IPS DF 6.9 (cell line): Measurements from ENCODE around the gene TRAPPC3L.

Experiments
- DNase-seq: peaks from one replicate; pipeline ENCODE4 v3.0.0-alpha.2; 2013; ENCODE audit warnings: low read depth, low spot score
- H3K27ac ChIP-seq: one replicate; pipeline ENCODE4 v1.5.1; 2013; ENCODE audit warnings: low read length, control low read depth
- H3K27me3 ChIP-seq: 2 replicates; pipeline ENCODE4 v1.6.1; 2013; ENCODE audit warnings: mild to moderate bottlenecking, low read length; ENCODE audit not compliant: control insufficient read depth, insufficient read depth
- H3K36me3 ChIP-seq: 2 replicates; pipeline ENCODE4 v1.6.1; 2013; ENCODE audit warnings: low read length; ENCODE audit not compliant: control insufficient read depth, insufficient read depth
- H3K4me1 ChIP-seq: 2 replicates; pipeline ENCODE4 v1.6.1; 2013; ENCODE audit warnings: low read length; ENCODE audit not compliant: control insufficient read depth, insufficient read depth
- H3K4me3 ChIP-seq: 2 replicates; pipeline ENCODE4 v1.5.1; 2013; ENCODE audit warnings: mild to moderate bottlenecking, low read length
- H3K9me3 ChIP-seq: 2 replicates; pipeline ENCODE4 v1.6.1; 2013; ENCODE audit warnings: low read length, inconsistent platforms; ENCODE audit not compliant: control insufficient read depth, insufficient read depth
- whole genome bisulfite sequencing: extraction: QIAGEN DNeasy Blood & Tissue Kit; methylation state at CpG from one replicate; pipeline ENCODE4 v1.1.7; 2013; ENCODE audit warnings: mixed read lengths, missing lambda C conversion rate; ENCODE audit not compliant: insufficient read length, insufficient coverage; 5-methylcytosine and 5-hydroxymethylcytosine counted together

The TRAPPC3L gene

DNA sequence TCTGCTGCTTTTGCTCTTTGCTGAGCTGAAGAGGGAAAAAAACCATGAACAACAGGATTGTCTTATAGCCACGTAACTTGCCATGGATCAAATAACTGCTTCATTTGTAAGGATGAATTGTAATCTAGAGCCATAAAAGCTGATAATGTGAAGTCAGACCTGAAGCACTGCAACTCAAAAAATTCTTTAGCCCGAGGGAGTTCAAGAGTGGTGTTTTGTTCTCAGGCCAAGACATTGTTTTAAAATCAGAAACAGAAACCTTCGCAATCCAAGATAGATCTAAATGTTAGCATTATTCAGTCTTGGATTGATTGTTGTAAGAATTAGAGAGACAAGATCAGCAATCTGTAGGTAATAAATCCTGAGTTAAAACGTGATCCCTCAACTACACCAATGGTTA, at the start of gene TRAPPC3L:
TSS of gene TRAPPC3L (minus strand) at position 34 of the 400 bp plus-strand sequence. CDS start 170 bp downstream, outside the sequence.
- Histone ChIP-seq H3K4me1 (no peaks in the 10 kb centered on the region), H3K27ac (no peak within 1 kb of the TSS), H3K27me3 (no peaks in the 10 kb centered on the region), H3K9me3 (no peaks in the 10 kb centered on the region), H3K4me3 (no peak within 1 kb of the TSS), H3K36me3 (no peaks in the 10 kb centered on the region)
- no CpG with 5 or more reads among the region's 4 CpGs for WGBS
- no peak for DNase-seq

DNA sequence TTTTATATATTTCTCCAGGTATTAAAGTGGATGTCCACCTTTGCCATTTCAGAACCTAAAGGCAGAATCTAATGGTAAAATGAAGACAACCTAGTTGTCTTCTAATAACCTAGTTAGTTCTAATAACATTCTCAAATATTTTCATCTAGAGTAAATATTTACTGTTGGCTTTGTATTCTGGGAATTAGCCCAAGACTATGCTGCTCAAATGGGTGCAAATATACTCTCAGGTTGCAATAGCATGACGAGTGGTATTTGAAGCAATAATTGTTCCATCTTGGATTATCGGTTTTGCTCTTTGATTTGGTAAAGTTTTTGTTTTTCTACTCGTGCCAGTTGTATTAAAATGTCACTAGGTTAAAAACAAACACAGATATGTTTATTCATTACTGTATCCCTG, 49.8 kb upstream of the TRAPPC3L start:
- no peaks in the 10 kb centered on the region; the same call in 1 of the 2 replicates for H3K36me3 ChIP-seq
- no peaks in the 10 kb centered on the region for H3K9me3 ChIP-seq
- no peak for DNase-seq
- WGBS = no CpG with 5 or more reads among the region's 3 CpGs
- H3K27me3 ChIP-seq = no peaks in the 10 kb centered on the region
- no peak overlapping the region for H3K4me3 ChIP-seq
- no peaks in the 10 kb centered on the region for H3K4me1 ChIP-seq
- no peak overlapping the region for H3K27ac ChIP-seq

DNA sequence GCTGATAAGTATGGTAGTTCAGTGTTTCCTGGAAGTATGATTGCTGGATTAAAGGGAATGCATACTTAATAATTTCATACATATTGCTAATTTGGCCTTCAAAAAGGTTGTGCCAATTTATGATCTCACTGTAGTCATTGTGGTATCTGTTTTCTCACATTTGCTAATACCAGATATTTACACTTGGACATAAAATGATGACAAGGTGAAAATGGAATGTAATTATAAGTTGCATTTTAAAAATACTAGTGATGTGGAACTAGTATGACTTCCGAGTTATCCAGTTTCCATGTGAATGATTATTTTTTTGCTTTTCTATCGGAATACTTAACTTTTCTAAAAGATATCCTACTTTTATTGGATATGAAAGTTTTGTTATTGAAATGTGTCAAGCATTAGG, 41.3 kb upstream of the TRAPPC3L start:
- Histone ChIP-seq H3K4me3 (no peak overlapping the region), H3K27me3 (no peaks in the 10 kb centered on the region), H3K36me3 (no peaks in the 10 kb centered on the region), H3K9me3 (no peaks in the 10 kb centered on the region), H3K27ac (no peak overlapping the region), H3K4me1 (no peaks in the 10 kb centered on the region)
- no CpG with 5 or more reads among the region's 2 CpGs for WGBS
- DNase-seq = no peak

DNA sequence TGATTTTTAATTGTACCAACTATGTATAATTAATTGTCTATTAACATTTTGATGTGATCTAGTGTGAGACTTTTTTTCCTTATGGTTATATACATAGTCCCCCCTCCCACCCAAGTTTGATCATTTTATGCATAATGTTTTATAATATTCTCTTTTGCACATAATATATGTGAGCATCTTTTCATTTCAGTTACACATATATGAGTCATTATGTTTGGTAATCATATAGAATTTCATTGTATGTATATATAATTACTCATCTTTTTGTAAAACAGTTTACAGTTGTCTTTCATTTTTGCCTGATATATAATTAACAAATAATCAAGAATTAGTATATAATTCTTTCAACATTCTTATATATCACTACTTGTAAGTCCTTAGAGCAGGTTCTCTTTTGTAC, 40.8 kb upstream of the TRAPPC3L start:
- H3K27me3 ChIP-seq = no peaks in the 10 kb centered on the region
- no peak overlapping the region for H3K4me3 ChIP-seq
- H3K9me3 ChIP-seq = no peaks in the 10 kb centered on the region
- H3K27ac ChIP-seq = no peak overlapping the region
- no peaks in the 10 kb centered on the region for H3K4me1 ChIP-seq
- no peak for DNase-seq
- H3K36me3 ChIP-seq = no peaks in the 10 kb centered on the region

DNA sequence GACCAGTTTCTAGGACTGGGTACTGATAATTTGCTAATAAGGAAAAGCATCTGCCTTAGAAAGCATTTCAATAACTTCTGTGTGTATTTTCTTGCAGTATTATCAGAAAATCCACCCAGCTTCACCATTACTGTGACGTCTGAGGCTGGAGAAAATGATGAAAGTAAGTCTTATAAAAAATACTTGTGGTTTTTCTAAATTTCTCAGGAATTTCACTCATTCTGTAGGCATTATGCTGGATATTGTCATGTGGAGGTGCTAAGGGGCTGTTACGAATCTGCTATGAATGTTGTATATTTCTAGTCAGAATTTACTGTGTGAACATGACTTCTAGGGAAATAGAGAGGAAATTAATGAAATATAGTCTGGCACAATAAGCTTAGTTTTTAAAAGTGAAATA, 34.7 kb upstream of the TRAPPC3L start:
- Histone ChIP-seq H3K4me3 (no peak overlapping the region), H3K27ac (no peak overlapping the region), H3K27me3 (no peaks in the 10 kb centered on the region), H3K9me3 (no peaks in the 10 kb centered on the region), H3K4me1 (no peaks in the 10 kb centered on the region), H3K36me3 (no peaks in the 10 kb centered on the region)
- DNase-seq = no peak
- WGBS = no CpG with 5 or more reads among the region's 2 CpGs

DNA sequence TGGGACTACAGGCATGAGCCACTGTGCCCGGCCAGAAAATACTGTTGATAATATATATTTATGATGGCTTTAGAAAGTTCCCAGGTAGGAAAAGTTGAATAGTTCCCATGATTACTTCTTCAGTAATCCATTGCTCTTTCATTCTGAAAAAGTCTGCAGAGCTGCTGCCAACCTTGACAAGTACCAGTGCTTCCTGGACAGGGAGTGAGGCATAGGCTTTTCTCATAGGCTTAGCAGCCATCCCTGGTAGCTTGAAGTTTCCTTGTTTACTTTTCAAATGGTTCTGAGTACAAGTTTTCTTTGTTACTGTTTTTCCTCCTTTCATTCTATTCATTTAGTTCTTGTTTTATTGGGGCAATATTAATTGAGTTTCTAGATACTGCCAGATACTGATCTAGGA, 33.7 kb upstream of the TRAPPC3L start:
- Histone ChIP-seq H3K27me3 (no peaks in the 10 kb centered on the region), H3K9me3 (no peaks in the 10 kb centered on the region), H3K27ac (no peak overlapping the region), H3K4me3 (no peak overlapping the region), H3K4me1 (no peaks in the 10 kb centered on the region), H3K36me3 (no peaks in the 10 kb centered on the region)
- WGBS = no CpG with 5 or more reads among the region's 1 CpG
- no peak for DNase-seq

DNA sequence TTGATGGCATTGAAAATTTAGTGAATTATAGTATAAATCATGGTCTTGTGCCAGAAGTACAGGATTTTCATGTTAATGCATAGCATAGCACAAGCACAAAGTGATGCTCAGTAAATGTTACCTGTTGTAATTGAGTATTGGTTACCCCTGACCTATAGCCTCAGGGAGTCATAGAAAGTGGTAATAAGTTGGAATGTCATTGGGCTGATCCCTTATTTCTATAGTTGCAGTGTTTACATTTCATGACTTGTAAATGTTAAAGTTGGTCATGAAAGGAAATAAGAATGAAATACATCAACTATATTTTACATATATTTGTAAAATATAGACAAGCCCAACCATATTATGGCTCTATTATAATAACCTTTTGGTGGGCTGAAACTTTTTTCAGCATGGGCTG, 32.9 kb upstream of the TRAPPC3L start:
- Histone ChIP-seq H3K4me1 (no peaks in the 10 kb centered on the region), H3K4me3 (no peak overlapping the region), H3K27me3 (no peaks in the 10 kb centered on the region), H3K27ac (no peak overlapping the region), H3K36me3 (no peaks in the 10 kb centered on the region), H3K9me3 (no peaks in the 10 kb centered on the region)
- DNase-seq = no peak

DNA sequence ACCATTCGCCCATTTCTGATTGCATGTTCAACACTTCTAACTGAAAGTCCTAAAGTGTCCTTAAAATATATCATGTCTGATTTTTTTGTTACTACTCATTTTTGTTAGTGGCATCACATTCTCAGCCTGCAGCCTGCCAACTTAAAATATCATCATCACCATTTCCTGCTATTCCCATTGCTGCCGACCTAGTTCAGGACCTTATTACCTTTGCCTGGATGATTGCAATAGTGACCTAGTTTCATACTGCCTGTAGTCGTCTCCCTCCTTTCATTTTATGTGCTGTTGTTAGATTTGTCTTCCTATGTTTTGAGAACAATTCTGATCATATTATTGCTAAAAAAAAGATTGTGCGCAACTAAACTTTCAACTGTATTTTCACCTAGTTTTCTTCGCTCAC, 32.0 kb upstream of the TRAPPC3L start:
- H3K9me3 ChIP-seq = no peaks in the 10 kb centered on the region
- WGBS = no CpG with 5 or more reads among the region's 5 CpGs
- H3K4me1 ChIP-seq = no peaks in the 10 kb centered on the region
- no peak overlapping the region for H3K27ac ChIP-seq
- H3K36me3 ChIP-seq = no peaks in the 10 kb centered on the region
- H3K4me3 ChIP-seq = no peak overlapping the region
- no peaks in the 10 kb centered on the region for H3K27me3 ChIP-seq
- no peak for DNase-seq

DNA sequence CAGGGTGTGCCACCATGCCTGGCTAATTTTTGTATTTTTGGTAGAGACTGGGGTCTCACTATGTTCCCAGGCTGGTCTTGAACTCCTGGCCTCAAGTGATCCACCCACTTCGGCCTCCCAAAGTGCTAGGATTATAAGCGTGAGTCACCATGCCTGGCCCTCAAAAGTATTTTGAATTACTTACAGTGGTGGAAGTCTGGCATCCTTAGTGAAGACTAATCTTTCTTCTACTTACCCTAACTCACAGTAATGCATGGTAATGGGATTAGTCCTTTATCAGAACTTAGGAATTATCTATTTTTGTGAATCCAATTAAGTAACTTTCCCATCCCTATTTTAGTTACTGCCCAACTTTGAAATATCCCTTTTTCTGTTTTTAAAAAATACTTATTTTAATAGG, 29.7 kb upstream of the TRAPPC3L start:
- DNase-seq = no peak
- H3K9me3 ChIP-seq = no peaks in the 10 kb centered on the region
- no peaks in the 10 kb centered on the region for H3K36me3 ChIP-seq
- no peak overlapping the region for H3K27ac ChIP-seq
- no peak overlapping the region for H3K4me3 ChIP-seq
- no peaks in the 10 kb centered on the region for H3K27me3 ChIP-seq
- H3K4me1 ChIP-seq = no peaks in the 10 kb centered on the region
- no CpG with 5 or more reads among the region's 2 CpGs for WGBS

DNA sequence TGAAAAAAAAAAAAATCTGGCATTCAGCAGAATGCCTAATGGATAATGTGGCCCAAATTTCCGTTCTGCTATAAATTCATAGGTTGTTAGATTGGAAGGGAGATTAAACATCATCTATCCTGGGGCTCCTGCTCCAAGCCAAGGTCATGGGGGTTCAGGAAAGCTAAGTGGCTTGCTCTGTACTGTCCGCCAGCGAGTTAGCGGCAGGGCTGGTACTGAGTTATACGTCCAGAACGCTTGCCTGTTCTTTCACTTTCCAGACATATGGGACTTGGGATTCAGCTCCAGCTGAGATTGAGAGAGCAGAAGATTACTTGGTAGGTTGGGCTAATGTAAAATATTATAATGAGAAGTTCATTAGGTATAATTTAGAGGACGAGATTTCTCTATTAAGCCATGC, 26.7 kb upstream of the TRAPPC3L start:
- peak overlapping the region; percentile 85; the same call in 1 of the 2 replicates for H3K4me3 ChIP-seq
- H3K4me1 ChIP-seq = no peaks in the 10 kb centered on the region
- DNase-seq = no peak
- no peaks in the 10 kb centered on the region for H3K9me3 ChIP-seq
- H3K27me3 ChIP-seq = no peaks in the 10 kb centered on the region
- H3K36me3 ChIP-seq = no peaks in the 10 kb centered on the region
- no peak overlapping the region for H3K27ac ChIP-seq
- no CpG with 5 or more reads among the region's 7 CpGs for whole genome bisulfite sequencing

DNA sequence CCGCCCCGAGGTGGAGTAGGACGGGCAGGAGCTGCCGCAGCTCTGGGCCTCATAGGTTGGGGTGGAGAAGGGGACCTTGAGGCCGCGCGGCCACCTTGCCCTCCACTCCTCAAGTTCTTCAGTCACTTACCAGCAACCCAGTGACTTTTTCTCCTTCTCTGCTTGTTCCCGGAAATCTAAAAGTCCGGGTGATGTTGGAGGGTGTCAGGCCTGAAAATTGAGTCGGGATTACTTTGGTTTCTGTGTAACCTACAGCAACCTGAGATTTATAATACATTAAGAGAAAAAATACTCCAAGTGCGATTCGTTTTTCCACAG, 26.2 kb upstream of the TRAPPC3L start:
- Histone ChIP-seq H3K4me3 (peak overlapping the region; percentile 85), H3K36me3 (no peaks in the 10 kb centered on the region), H3K27me3 (no peaks in the 10 kb centered on the region), H3K27ac (no peak overlapping the region), H3K9me3 (no peaks in the 10 kb centered on the region), H3K4me1 (no peaks in the 10 kb centered on the region)
- WGBS = no CpG with 5 or more reads among the region's 12 CpGs
- DNase-seq = no peak
